OCI-LY1 (cell line): ENCODE results near the gene DEGS2.
"Not testable (repeated sequence)": the region's sequence is repeated elsewhere in the genome, so short reads cannot be mapped to it uniquely, and the experiment has no call there.

Source experiments
- H2AFZ ChIP-seq: fragments of 200-600 bp; sonication (generic), shearing (Covaris generic); 2 replicates; pipeline ENCODE4 v1.6.0; 2014; ENCODE audit warnings: antibody characterized with exemption, mild to moderate bottlenecking, low read length
- H3F3A ChIP-seq: fragments of 200-600 bp; sonication (generic), shearing (Covaris generic); 2 replicates; pipeline ENCODE4 v1.6.0; 2014; ENCODE audit warnings: mild to moderate bottlenecking, antibody characterized with exemption, low read length, moderate library complexity; ENCODE audit not compliant: insufficient read depth
- H3K27ac ChIP-seq: fragments of 200-600 bp; sonication (generic); 2 replicates; pipeline ENCODE4 v1.5.1; 2014; ENCODE audit warnings: low read length, mixed run types, mild to moderate bottlenecking, low read depth; ENCODE audit not compliant: poor library complexity, severe bottlenecking
- H3K27me3 ChIP-seq: fragments of 200-600 bp; sonication (generic); 2 replicates; pipeline ENCODE4 v1.6.0; 2014; ENCODE audit warnings: antibody characterized with exemption, mild to moderate bottlenecking, low read length, moderate library complexity; ENCODE audit not compliant: insufficient read depth
- H3K36me3 ChIP-seq: fragments of 200-600 bp; sonication (generic); 2 replicates; pipeline ENCODE4 v1.6.1; 2014; ENCODE audit warnings: mild to moderate bottlenecking, antibody characterized with exemption, low read length, moderate library complexity, mixed read lengths; ENCODE audit not compliant: insufficient read depth
- H3K4me1 ChIP-seq: fragments of 200-600 bp; sonication (generic); 2 replicates; pipeline ENCODE4 v1.5.1; 2014; ENCODE audit warnings: mild to moderate bottlenecking, low read length, moderate library complexity; ENCODE audit not compliant: insufficient read depth, severe bottlenecking
- H3K4me2 ChIP-seq: fragments of 200-600 bp; sonication (generic), shearing (Covaris generic); 2 replicates; pipeline ENCODE4 v1.6.1; 2014; ENCODE audit warnings: low read length
- H3K4me3 ChIP-seq: fragments of 200-600 bp; sonication (generic); 2 replicates; pipeline ENCODE4 v1.5.1; 2014; ENCODE audit warnings: low read length, low read depth, mild to moderate bottlenecking, mixed read lengths; ENCODE audit not compliant: poor library complexity, severe bottlenecking
- H3K79me2 ChIP-seq: fragments of 200-600 bp; shearing (Covaris generic); 2 replicates; pipeline ENCODE4 v1.6.1; 2016; ENCODE audit warnings: mixed run types, low read length, mixed read lengths; ENCODE audit not compliant: insufficient read depth
- H3K9ac ChIP-seq: fragments of 200-600 bp; sonication (generic), shearing (Covaris generic); 2 replicates; pipeline ENCODE4 v1.6.1; 2014; ENCODE audit warnings: mild to moderate bottlenecking, low read length, mixed read lengths
- H3K9me2 ChIP-seq: fragments of 200-600 bp; sonication (generic), shearing (Covaris generic); 2 replicates; pipeline ENCODE4 v1.6.1; 2014; ENCODE audit warnings: low read depth, mild to moderate bottlenecking, low read length, mixed read lengths
- H3K9me3 ChIP-seq: fragments of 200-600 bp; shearing (Covaris generic); 2 replicates; pipeline ENCODE4 v1.6.1; 2014; ENCODE audit warnings: low read length, mixed read lengths
- H4K20me1 ChIP-seq: fragments of 200-600 bp; sonication (generic), shearing (Covaris generic); 2 replicates; pipeline ENCODE4 v1.6.0; 2016; ENCODE audit warnings: mild to moderate bottlenecking, low read length; ENCODE audit not compliant: insufficient read depth
- CTCF ChIP-seq: fragments of 200-600 bp; sonication (generic), shearing (Covaris generic); IDR thresholded peaks from 2 replicates; pipeline ENCODE4 v1.5.1; 2017; ENCODE audit warnings: mild to moderate bottlenecking, antibody characterized with exemption, low read length, moderate library complexity, mixed read lengths
- EZH2 ChIP-seq: fragments of 200-600 bp; sonication (generic), shearing (Covaris generic); IDR thresholded peaks from 2 replicates; pipeline ENCODE4 v1.8.0; 2017; ENCODE audit warnings: borderline replicate concordance, mixed run types, mild to moderate bottlenecking, antibody characterized with exemption, low read length, moderate library complexity, mixed read lengths

Gene DEGS2

GRCh38 chr14:100187247-100187833, 27.9 kb upstream of the DEGS2 start:
- TF ChIP-seq CTCF: no peak
- no peak for TF ChIP-seq EZH2
- H3K4me2 ChIP-seq: no peak overlapping the region

DNA sequence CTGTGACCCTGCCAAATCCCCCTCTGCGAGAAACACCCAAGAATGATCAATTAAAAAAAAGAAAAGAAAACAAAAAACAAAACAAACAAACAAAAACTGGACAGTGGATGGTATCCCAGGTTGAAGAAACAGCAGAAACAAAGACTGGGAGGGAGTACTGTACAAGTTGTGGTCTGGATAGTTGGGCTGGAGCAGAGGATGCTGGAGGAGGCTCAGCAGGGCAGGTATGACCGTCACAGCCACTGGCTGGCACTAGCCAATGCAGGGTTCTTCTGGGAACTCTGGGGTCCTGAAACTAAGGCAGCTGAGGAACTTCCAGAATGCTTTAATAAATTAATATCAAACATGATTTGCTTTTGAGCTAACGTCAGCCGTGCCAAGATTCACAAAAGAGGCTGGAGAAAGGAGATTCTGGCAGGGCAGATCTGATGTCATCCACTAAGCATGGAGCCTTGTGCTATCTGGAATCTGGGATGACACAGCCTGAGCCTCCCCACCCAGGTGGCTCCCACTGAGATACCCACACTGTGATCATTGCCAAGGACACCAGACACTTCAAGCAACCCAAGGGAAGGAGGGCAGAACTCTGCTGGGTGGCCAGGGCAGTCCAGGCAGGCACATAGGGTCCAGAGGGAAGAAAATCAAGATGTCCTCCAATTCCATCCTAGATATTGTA, 22.6 kb upstream of the DEGS2 start:
- not testable (repeated sequence) for H3K27me3 ChIP-seq, H3K4me3 ChIP-seq, H3K27ac ChIP-seq, H3K9me2 ChIP-seq, H3K9ac ChIP-seq, H3K79me2 ChIP-seq, H4K20me1 ChIP-seq, H2AFZ ChIP-seq, H3F3A ChIP-seq, H3K9me3 ChIP-seq, H3K4me1 ChIP-seq, H3K36me3 ChIP-seq, H3K4me2 ChIP-seq

More at GRCh38 chr14:100187247-100187833, 27.9 kb upstream of the DEGS2 start:
- Histone ChIP-seq H3K4me1 (peaks cover 6% of the 10 kb centered on the region), H2AFZ (no peak overlapping the region), H3K9me3 (no peaks in the 10 kb centered on the region), H4K20me1 (no peaks in the 10 kb centered on the region), H3K9ac (no peak overlapping the region), H3F3A (no peaks in the 10 kb centered on the region), H3K79me2 (no peaks in the 10 kb centered on the region), H3K9me2 (no peaks in the 10 kb centered on the region), H3K27me3 (no peaks in the 10 kb centered on the region), H3K27ac (no peak overlapping the region), H3K4me3 (no peak overlapping the region), H3K36me3 (no peaks in the 10 kb centered on the region; the same call in 1 of the 2 replicates)

- H2AFZ ChIP-seq, H4K20me1 ChIP-seq, H3K4me3 ChIP-seq, H3K27ac ChIP-seq, H3K4me2 ChIP-seq, H3F3A ChIP-seq, H3K27me3 ChIP-seq, H3K79me2 ChIP-seq, H3K9me3 ChIP-seq, H3K36me3 ChIP-seq, H3K9me2 ChIP-seq, H3K9ac ChIP-seq, H3K4me1 ChIP-seq: not testable (repeated sequence)
Observed at GRCh38 chr14:100180671-100181070, 21.2 kb upstream of the DEGS2 start.

DNA sequence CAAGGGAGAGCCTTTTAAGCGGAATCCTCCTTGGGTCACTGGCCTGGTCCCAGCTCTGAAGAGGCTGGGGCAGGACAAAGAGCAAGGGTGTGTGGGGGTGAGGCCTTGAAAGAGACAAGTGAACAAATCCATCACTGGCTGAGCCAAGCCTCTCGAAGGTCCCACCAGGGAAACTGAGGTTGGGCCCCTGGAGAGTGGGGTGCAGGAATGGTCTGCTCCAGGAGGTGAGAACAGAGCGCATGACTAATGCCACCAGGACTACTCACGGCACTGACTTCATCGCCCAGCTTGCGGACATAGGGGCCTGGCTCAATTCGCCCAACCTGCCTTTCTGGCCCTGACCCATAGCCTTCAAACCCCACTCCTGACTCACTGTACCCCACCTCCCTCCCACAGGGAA, 19.2 kb upstream of the DEGS2 start:
- no peak overlapping the region for H3K27ac ChIP-seq
- H3K9ac ChIP-seq: no peak overlapping the region
- no peaks in the 10 kb centered on the region for H4K20me1 ChIP-seq
- H3F3A ChIP-seq: no peaks in the 10 kb centered on the region
- H3K36me3 ChIP-seq: no peaks in the 10 kb centered on the region
- no peak overlapping the region for H3K4me2 ChIP-seq
- H2AFZ ChIP-seq: no peak overlapping the region
- no peaks in the 10 kb centered on the region for H3K79me2 ChIP-seq
- no peaks in the 10 kb centered on the region for H3K27me3 ChIP-seq
- H3K4me1 ChIP-seq: no peaks in the 10 kb centered on the region
- TF ChIP-seq CTCF: no peak
- TF ChIP-seq EZH2: no peak
- no peak overlapping the region for H3K4me3 ChIP-seq
- no peaks in the 10 kb centered on the region for H3K9me2 ChIP-seq
- H3K9me3 ChIP-seq: no peaks in the 10 kb centered on the region
